Gastrocnemius medialis (tissue), 4 donors: Measurements from ENCODE around the gene BBX. TPM values are rescaled to one million over a fixed set of nuclear protein-coding genes. Genes with fewer than 3 reads are reported as not detected.
"Not testable (repeated sequence)": the region's sequence is repeated elsewhere in the genome, so short reads cannot be mapped to it uniquely, and the experiment has no call there.

ENCODE experiments used
- ATAC-seq, 2 donors: fragments of 150-250 bp; one replicate each; pipeline ENCODE4 v1.9.1; 2016
- DNase-seq, 2 donors: peaks; one replicate each; pipeline ENCODE4 v3.0.0-alpha.2; 2019
- H3K27ac ChIP-seq, 4 donors: fragments of 200-600 bp; sonication (generic); 1 replicate in 1 of 4; 2 replicates in 3 of 4; pipeline ENCODE4 v1.5.1; 2016 to 2018; ENCODE audit warnings: mild to moderate bottlenecking in 2 of 4, moderate library complexity in 1 of 4
- H3K27me3 ChIP-seq, 3 donors: fragments of 200-600 bp; sonication (generic) in 2 of 3; 1 replicate in 1 of 3; 2 replicates in 2 of 3; pipeline versions ENCODE4 v1.5.1 to v1.6.0; 2016 to 2019; ENCODE audit warnings: mild to moderate bottlenecking in 1 of 3, moderate library complexity in 1 of 3
- H3K36me3 ChIP-seq, 2 donors: fragments of 200-600 bp; sonication (generic) in 1 of 2; one replicate each; pipeline ENCODE4 v1.5.1; 2017 to 2018
- H3K4me1 ChIP-seq, 2 donors: fragments of 200-600 bp; sonication (generic) in 1 of 2; one replicate each; pipeline ENCODE4 v1.5.1; 2016 to 2017; ENCODE audit warnings: mild to moderate bottlenecking in 2 of 2
- H3K4me3 ChIP-seq, 4 donors: fragments of 200-600 bp; sonication (generic) in 3 of 4; 1 replicate in 1 of 4; 2 replicates in 3 of 4; pipeline ENCODE4 v1.5.1; 2016 to 2019; ENCODE audit warnings: mild to moderate bottlenecking in 2 of 4
- H3K9me3 ChIP-seq, 3 donors: fragments of 200-600 bp; sonication (generic) in 2 of 3; 1 replicate in 1 of 3; 2 replicates in 2 of 3; pipeline ENCODE4 v1.5.1; 2016 to 2019
- POLR2A ChIP-seq, 2 donors: fragments of 450-650 bp; IDR thresholded peaks; one replicate each; pipeline ENCODE4 v1.6.1; 2017; ENCODE audit warnings: antibody characterized with exemption in 2 of 2, mild to moderate bottlenecking in 2 of 2, moderate library complexity in 2 of 2
- in situ Hi-C, 4 donors: fragments of 200-750 bp; cut with MboI; loops; one replicate each; pipeline versions ENCODE4 v1.15.0 to v1.8.0; 2017; ENCODE audit warnings: low sequenced_read_pairs in 4 of 4
- intact Hi-C: fragments of 100-400 bp; cut with DNase I; formaldehyde crosslinking; loops from one replicate; pipeline ENCODE4 v1.15.1; 2023; ENCODE audit warnings: low total_unique reads
- total RNA-seq, 4 donors: library from RNA; depleted of rRNA; stranded (reverse); fragments of >200 nt; gene quantifications; one replicate each; pipeline versions ENCODE4 v1.1.0 to v1.2.3, GENCODE V29; 2016
- TF ChIP-seq, protein P1 (sequence below), 5 experiments: fragments of 450-650 bp in 3 of 5; fragments of 200-600 bp in 2 of 5; sonication (generic) in 2 of 5; IDR thresholded peaks in 4 of 5; conservative IDR thresholded peaks in 1 of 5; 1 replicate in 4 of 5; 2 replicates in 1 of 5; pipeline ENCODE4 v1.5.1; 2016 to 2019; ENCODE audit warnings: antibody characterized with exemption in 5 of 5, mild to moderate bottlenecking in 3 of 5, moderate library complexity in 3 of 5

Gene BBX
- total RNA-seq, 4 donors from 2014 or later, result 15.2 to 48.3 (median 20.1) TPM

DNA sequence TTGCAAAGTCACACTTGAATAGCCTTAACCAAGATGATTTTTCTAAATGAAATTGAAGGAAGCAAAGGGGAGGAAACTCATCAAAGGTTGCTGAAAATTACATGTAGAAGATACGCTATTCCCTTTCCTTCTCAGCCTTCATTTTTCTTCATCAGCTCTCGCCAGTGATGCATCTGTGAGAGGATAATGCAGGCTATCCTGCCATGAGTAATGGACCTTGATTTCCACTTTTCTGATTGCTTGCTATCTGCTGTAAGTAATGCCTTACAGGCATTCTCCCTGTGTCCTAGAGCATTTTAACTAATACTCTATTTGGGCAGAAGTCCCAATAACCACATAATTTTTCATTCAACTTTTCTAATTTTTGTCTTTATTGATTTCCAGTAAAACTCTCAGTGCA is 162.6 kb downstream of the BBX start:
- in situ Hi-C loops (no loop called here), intact Hi-C loops (no loop called here)
- Histone ChIP-seq H3K9me3 (no peaks in the 10 kb centered on the region), H3K4me3 (no peak overlapping the region), H3K27ac (no peak overlapping the region), H3K27me3 (no peaks in the 10 kb centered on the region), H3K4me1 (peaks cover 8 to 11% of the 10 kb centered on the region in 2 donors), H3K36me3 (no peaks in the 10 kb centered on the region)
- TF ChIP-seq, protein P1, sequence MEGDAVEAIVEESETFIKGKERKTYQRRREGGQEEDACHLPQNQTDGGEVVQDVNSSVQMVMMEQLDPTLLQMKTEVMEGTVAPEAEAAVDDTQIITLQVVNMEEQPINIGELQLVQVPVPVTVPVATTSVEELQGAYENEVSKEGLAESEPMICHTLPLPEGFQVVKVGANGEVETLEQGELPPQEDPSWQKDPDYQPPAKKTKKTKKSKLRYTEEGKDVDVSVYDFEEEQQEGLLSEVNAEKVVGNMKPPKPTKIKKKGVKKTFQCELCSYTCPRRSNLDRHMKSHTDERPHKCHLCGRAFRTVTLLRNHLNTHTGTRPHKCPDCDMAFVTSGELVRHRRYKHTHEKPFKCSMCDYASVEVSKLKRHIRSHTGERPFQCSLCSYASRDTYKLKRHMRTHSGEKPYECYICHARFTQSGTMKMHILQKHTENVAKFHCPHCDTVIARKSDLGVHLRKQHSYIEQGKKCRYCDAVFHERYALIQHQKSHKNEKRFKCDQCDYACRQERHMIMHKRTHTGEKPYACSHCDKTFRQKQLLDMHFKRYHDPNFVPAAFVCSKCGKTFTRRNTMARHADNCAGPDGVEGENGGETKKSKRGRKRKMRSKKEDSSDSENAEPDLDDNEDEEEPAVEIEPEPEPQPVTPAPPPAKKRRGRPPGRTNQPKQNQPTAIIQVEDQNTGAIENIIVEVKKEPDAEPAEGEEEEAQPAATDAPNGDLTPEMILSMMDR (IDR thresholded peaks at IDR 0.05 in 4 of 5, conservative IDR thresholded peaks at IDR 0.05 in 1 of 5), result no peak
- TF ChIP-seq POLR2A (IDR thresholded peaks at IDR 0.05), result no peak
- ATAC-seq, result no peak
- DNase-seq, result no peak

GRCh38 chr3:107687056-107687581 is 164.4 kb downstream of the BBX start:
- no peak overlapping the region for H3K27ac ChIP-seq
- TF ChIP-seq, protein P1 (IDR thresholded peaks at IDR 0.05 in 4 of 5, conservative IDR thresholded peaks at IDR 0.05 in 1 of 5), result no peak
- no peak for TF ChIP-seq POLR2A (IDR thresholded peaks at IDR 0.05)
- no peaks in the 10 kb centered on the region for H3K36me3 ChIP-seq
- H3K4me3 ChIP-seq, result no peak overlapping the region
- H3K9me3 ChIP-seq, result no peaks in the 10 kb centered on the region
- no peaks in the 10 kb centered on the region for H3K27me3 ChIP-seq
- DNase-seq (no peak), ATAC-seq (no peak)
- intact Hi-C loops, result no loop called here
- peaks cover 8 to 11% of the 10 kb centered on the region in 2 donors for H3K4me1 ChIP-seq
- in situ Hi-C loops, result no loop called here

DNA sequence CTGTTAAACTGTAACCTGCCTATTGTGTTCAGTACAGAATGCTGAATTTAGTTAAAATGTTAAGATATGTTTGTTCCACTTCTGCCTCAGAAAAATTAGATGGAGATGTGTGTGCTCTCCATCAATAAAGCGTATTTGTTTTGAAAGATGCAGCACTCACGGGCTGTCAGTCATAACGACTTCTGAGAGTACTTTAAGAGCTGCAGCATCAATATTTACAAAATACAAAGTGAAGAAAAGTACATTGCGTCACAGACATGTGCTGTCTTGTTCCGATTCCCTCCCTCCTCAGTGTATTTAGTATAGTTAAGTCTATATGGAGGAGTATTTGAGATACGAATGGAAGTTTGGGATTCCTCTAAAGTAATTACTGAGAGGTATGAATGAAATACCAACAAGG is 166.6 kb downstream of the BBX start:
- TF ChIP-seq, protein P1 (IDR thresholded peaks at IDR 0.05 in 4 of 5, conservative IDR thresholded peaks at IDR 0.05 in 1 of 5), result no peak
- no peak for TF ChIP-seq POLR2A (IDR thresholded peaks at IDR 0.05)
- ATAC-seq, result no peak
- no peak for DNase-seq
- no peaks in the 10 kb centered on the region for H3K4me1 ChIP-seq
- no peaks in the 10 kb centered on the region for H3K9me3 ChIP-seq
- no peak overlapping the region for H3K27ac ChIP-seq
- no peaks in the 10 kb centered on the region for H3K36me3 ChIP-seq
- intact Hi-C loops (no loop called here), in situ Hi-C loops (no loop called here)
- H3K4me3 ChIP-seq, result no peak overlapping the region
- no peaks in the 10 kb centered on the region for H3K27me3 ChIP-seq

DNA sequence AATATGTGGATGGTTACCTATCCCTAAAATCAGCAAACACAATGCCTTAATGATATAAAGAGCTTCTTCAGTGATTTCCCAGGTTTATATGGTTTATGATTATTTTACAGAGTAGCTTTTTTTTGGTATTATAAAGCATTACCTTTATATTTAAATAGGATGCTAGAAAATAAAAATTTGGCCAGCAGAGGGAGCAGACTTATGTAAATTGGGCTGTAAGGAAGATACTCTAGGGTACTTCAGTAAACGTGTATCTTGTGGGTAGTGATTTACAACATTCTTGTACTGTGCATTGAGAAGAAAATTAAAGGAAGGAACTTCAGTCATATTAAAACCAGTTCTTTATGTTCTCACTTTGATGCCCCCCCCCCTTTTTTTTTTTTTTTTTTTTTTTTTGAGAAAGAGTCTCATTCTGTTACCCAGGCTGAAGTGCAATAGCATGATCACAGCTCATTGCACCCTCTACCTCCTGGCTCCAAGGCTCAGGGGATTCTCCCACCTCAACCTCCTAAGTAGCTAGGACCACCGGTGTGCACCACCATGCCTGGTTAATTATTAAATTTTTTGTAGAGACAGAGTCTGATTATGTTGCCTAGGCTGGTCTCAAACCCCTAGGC is 167.9 kb downstream of the BBX start:
- in situ Hi-C loops (no loop called here), intact Hi-C loops (loop anchor here (2.0 kb wide), 1 partner anchor 50 kb away; no protein-coding TSS in a partner anchor)
- no peaks in the 10 kb centered on the region for H3K9me3 ChIP-seq
- no peaks in the 10 kb centered on the region for H3K4me1 ChIP-seq
- no peaks in the 10 kb centered on the region for H3K27me3 ChIP-seq
- no peak for TF ChIP-seq POLR2A (IDR thresholded peaks at IDR 0.05)
- TF ChIP-seq, protein P1 (IDR thresholded peaks at IDR 0.05 in 4 of 5, conservative IDR thresholded peaks at IDR 0.05 in 1 of 5), result peak; percentile 27 to 54 (median 41)
- no peak overlapping the region for H3K4me3 ChIP-seq
- H3K27ac ChIP-seq, result no peak overlapping the region
- DNase-seq (no peak), ATAC-seq (no peak)
- no peaks in the 10 kb centered on the region for H3K36me3 ChIP-seq

DNA sequence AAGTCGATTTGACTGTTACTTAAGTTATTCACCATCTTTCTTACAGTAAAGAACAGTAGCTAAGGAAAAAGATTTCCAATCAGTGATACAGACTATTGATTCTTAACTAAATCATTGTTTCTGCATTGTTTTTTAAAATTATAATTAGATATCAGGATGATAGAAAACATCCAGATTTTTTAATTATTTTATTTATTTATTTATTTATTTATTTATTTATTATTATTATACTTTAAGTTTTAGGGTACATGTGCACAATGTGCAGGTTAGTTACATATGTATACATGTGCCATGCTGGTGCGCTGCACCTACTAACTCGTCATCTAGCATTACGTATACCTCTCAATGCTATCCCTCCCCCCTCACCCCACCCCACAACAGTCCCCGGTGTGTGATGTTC is 169.2 kb downstream of the BBX start:
- intact Hi-C loops, result loop anchor here (2.0 kb wide), 1 partner anchor 49 kb away; no protein-coding TSS in a partner anchor
- H3K4me1 ChIP-seq, ATAC-seq, DNase-seq, H3K27me3 ChIP-seq, in situ Hi-C loops, H3K36me3 ChIP-seq, H3K9me3 ChIP-seq, H3K4me3 ChIP-seq, H3K27ac ChIP-seq: not testable (repeated sequence)

- H3K27ac ChIP-seq, ATAC-seq, H3K36me3 ChIP-seq, H3K27me3 ChIP-seq, H3K9me3 ChIP-seq, H3K4me1 ChIP-seq, in situ Hi-C loops, DNase-seq, intact Hi-C loops: not testable (repeated sequence)
- peak overlapping the region in 1 of 4 donors; percentile 24 for H3K4me3 ChIP-seq
Observed at GRCh38 chr3:107697348-107697747, 174.6 kb downstream of the BBX start.

DNA sequence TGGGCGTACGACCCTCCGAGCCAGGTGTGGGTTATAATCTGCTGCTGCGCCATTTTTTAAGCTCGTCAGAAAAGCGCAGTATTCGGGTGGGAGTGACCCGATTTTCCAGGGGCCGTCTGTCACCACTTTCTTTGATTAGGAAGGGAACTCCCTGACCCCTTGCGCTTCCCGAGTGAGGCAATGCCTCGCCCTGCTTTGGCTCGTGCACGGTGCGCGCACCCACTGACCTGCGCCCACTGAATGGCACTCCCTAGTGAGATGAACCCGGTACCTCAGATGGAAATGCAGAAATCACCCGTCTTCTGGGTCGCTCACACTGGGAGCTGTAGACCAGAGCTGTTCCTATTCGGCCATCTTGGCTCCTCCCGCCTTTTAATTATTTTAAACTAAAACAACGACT is 175.1 kb downstream of the BBX start:
- H3K27ac ChIP-seq, intact Hi-C loops, ATAC-seq, H3K4me1 ChIP-seq, in situ Hi-C loops, H3K27me3 ChIP-seq, H3K9me3 ChIP-seq, H3K36me3 ChIP-seq, DNase-seq: not testable (repeated sequence)
- H3K4me3 ChIP-seq, result peak overlapping the region in 1 of 4 donors; percentile 24
